Stimulated activated CD8-positive, alpha-beta memory T cell treated with anti-CD3 and anti-CD28 coated beads, Interleukin-7, amount 100 ng/mL, for 4 hours (primary cell): ENCODE measurements around the gene BRAF.
"Not testable (repeated sequence)": the region's sequence is repeated elsewhere in the genome, so short reads cannot be mapped to it uniquely, and the experiment has no call there.

Source experiments
- DNase-seq, 2 donors: peaks; one replicate each; pipeline ENCODE4 v3.0.0-alpha.2; 2020; ENCODE audit warnings: low read depth in 2 of 2

BRAF gene

GRCh38 chr7:140918236-140918635 lies 6.5 kb downstream of the BRAF start:
- no peak for DNase-seq

GRCh38 chr7:140917258-140917657 lies 7.5 kb downstream of the BRAF start:
- DNase-seq: no peak

- no peak for DNase-seq
These were observed 8.7 kb downstream of the BRAF start for GRCh38 chr7:140915935-140916555.

GRCh38 chr7:140914083-140914482 lies 10.6 kb downstream of the BRAF start:
- no peak for DNase-seq

GRCh38 chr7:140913596-140913928 lies 11.2 kb downstream of the BRAF start:
- DNase-seq: not testable (repeated sequence)

GRCh38 chr7:140911746-140912145 lies 13.0 kb downstream of the BRAF start:
- no peak for DNase-seq

GRCh38 chr7:140909476-140910161 lies 15.1 kb downstream of the BRAF start:
- DNase-seq: no peak

- DNase-seq: no peak
These were observed 16.4 kb downstream of the BRAF start for GRCh38 chr7:140908361-140908760.

- DNase-seq: no peak
These were observed 20.8 kb downstream of the BRAF start for GRCh38 chr7:140903741-140904480.

GRCh38 chr7:140902303-140902953 lies 22.3 kb downstream of the BRAF start:
- no peak for DNase-seq

- no peak for DNase-seq
These were observed 22.8 kb downstream of the BRAF start for GRCh38 chr7:140901941-140902302.

- DNase-seq: no peak
These were observed 24.8 kb downstream of the BRAF start for GRCh38 chr7:140899883-140900282.

GRCh38 chr7:140898786-140899536 lies 25.8 kb downstream of the BRAF start:
- DNase-seq: no peak

- DNase-seq: no peak
These were observed 27.7 kb downstream of the BRAF start for GRCh38 chr7:140896996-140897395.

- no peak for DNase-seq
These were observed 35.1 kb downstream of the BRAF start for GRCh38 chr7:140889645-140890044.

- DNase-seq: no peak
These were observed 35.6 kb downstream of the BRAF start for GRCh38 chr7:140889150-140889549.

- DNase-seq: no peak
These were observed 36.6 kb downstream of the BRAF start for GRCh38 chr7:140888087-140888486.

GRCh38 chr7:140885735-140886334 lies 38.9 kb downstream of the BRAF start:
- no peak for DNase-seq

GRCh38 chr7:140883378-140883777 lies 41.4 kb downstream of the BRAF start:
- DNase-seq: no peak

GRCh38 chr7:140882834-140883233 lies 41.9 kb downstream of the BRAF start:
- not testable (repeated sequence) for DNase-seq

GRCh38 chr7:140881507-140882228 lies 43.1 kb downstream of the BRAF start:
- DNase-seq: no peak
